Measurements from ENCODE around the gene NRXN3. TPM values are rescaled to one million over a fixed set of nuclear protein-coding genes. Genes with fewer than 3 reads are reported as not detected.

The NRXN3 gene
- total and polyA plus RNA-seq, 2 of the 13 experiments (the other 11 are each of a cell fraction or from before 2014, with no cell fraction given) = 0.03 TPM; not detected in 1

GRCh38 chr14:78412475-78412874 lies 242.3 kb downstream of the NRXN3 start:
- TF ChIP-seq USF2 (IDR thresholded peaks at IDR 0.05; ENCODE audit: low read depth, low read length) (peak; percentile 61), USF2 (CRISPR knock-in tag; IDR thresholded peaks at IDR 0.05; ENCODE audit: borderline replicate concordance) (no peak), RAD51 (IDR thresholded peaks at IDR 0.05; ENCODE audit: borderline replicate concordance) (peak; percentile 81; the same call in 1 of the 2 replicates), POLR2AphosphoS5 (IDR thresholded peaks at IDR 0.05; ENCODE audit: low read depth, low read length) (no peak)
- Histone ChIP-seq H2AFZ (ENCODE audit: low read length) (no peak overlapping the region), H3K36me3 (replicated peaks in 1 of 2; ENCODE audit: control insufficient read depth in 1 of 2, insufficient read depth in 2 of 2, low read length in 2 of 2) (no peaks in the 10 kb centered on the region), H3K9me3 (ENCODE audit: low read length) (no peaks in the 10 kb centered on the region), H3K27ac (ENCODE audit: extremely low read length, insufficient read depth, low read length) (no peak overlapping the region), H3K79me2 (ENCODE audit: insufficient read depth, low read length) (no peaks in the 10 kb centered on the region), H3K4me3 (replicated peaks in 1 of 3; ENCODE audit: insufficient read depth in 1 of 3, low read depth in 2 of 3, low read length in 3 of 3) (no peak overlapping the region), H4K20me1 (ENCODE audit: insufficient read depth, low read length) (no peaks in the 10 kb centered on the region), H3K4me2 (ENCODE audit: low read depth, low read length) (no peak overlapping the region), H3K27me3 (ENCODE audit: control insufficient read depth in 1 of 2, insufficient read depth in 2 of 2, low read length in 2 of 2) (no peaks in the 10 kb centered on the region), H3K4me1 (ENCODE audit: insufficient read depth, low read length) (no peaks in the 10 kb centered on the region), H3K9ac (ENCODE audit: insufficient read depth, low read depth, low read length) (no peak overlapping the region)
- ChIA-PET CTCF (ENCODE audit: low intra/inter-chr PET ratio, low total read pairs) (no interaction called here), POLR2A (no interaction called here)
- intact Hi-C loops (cut with micrococcal nuclease; ENCODE audit: unreplicated experiment) (no loop called here), in situ Hi-C loops (cut with HindIII; ENCODE audit: extremely low pct_ligation_motif_present, low pct_unique_long_range_greater_than_20kb) (no loop called here)
- DNase-seq (ENCODE audit: low spot score) = no peak
- BruUV-seq (replicated peaks) = no TSS peak
- ATAC-seq = no peak
- no peak for FAIRE-seq
- WGBS (ENCODE audit: low lambda C conversion rate) = 2% methylated on average over 3 of the region's 3 CpGs

GRCh38 chr14:78414172-78414571 lies 244.0 kb downstream of the NRXN3 start:
- H3K9ac ChIP-seq (ENCODE audit: insufficient read depth, low read depth, low read length) = no peak overlapping the region
- TF ChIP-seq ZNF569 (CRISPR knock-in tag; IDR thresholded peaks at IDR 0.05; ENCODE audit: borderline replicate concordance) (no peak), HNF4A (CRISPR knock-in tag; IDR thresholded peaks at IDR 0.05) (0 out of 2 replicates have a peak, but pooled peaks have one; percentile 12)
- H3K79me2 ChIP-seq (ENCODE audit: insufficient read depth, low read length) = no peaks in the 10 kb centered on the region
- H2AFZ ChIP-seq (ENCODE audit: low read length) = no peak overlapping the region
- in situ Hi-C loops (cut with HindIII; ENCODE audit: extremely low pct_ligation_motif_present, low pct_unique_long_range_greater_than_20kb) = no loop called here
- no peaks in the 10 kb centered on the region for H3K4me1 ChIP-seq (ENCODE audit: insufficient read depth, low read length)
- no peak for FAIRE-seq
- H3K4me3 ChIP-seq (replicated peaks in 1 of 3; ENCODE audit: insufficient read depth in 1 of 3, low read depth in 2 of 3, low read length in 3 of 3) = no peak overlapping the region
- no peak for DNase-seq (ENCODE audit: low spot score)
- POLR2A ChIA-PET = no interaction called here
- no peak overlapping the region for H3K4me2 ChIP-seq (ENCODE audit: low read depth, low read length)
- intact Hi-C loops (cut with micrococcal nuclease; ENCODE audit: unreplicated experiment) = no loop called here
- no peaks in the 10 kb centered on the region for H3K9me3 ChIP-seq (ENCODE audit: low read length)
- H3K27ac ChIP-seq (ENCODE audit: extremely low read length, insufficient read depth, low read length) = no peak overlapping the region
- ATAC-seq = no peak
- BruUV-seq (replicated peaks) = no TSS peak
- no peaks in the 10 kb centered on the region for H3K27me3 ChIP-seq (ENCODE audit: control insufficient read depth in 1 of 2, insufficient read depth in 2 of 2, low read length in 2 of 2)
- WGBS (ENCODE audit: low lambda C conversion rate) = 0% methylated on average over 3 of the region's 3 CpGs
- CTCF ChIA-PET (ENCODE audit: low intra/inter-chr PET ratio, low total read pairs) = no interaction called here
- H3K36me3 ChIP-seq (replicated peaks in 1 of 2; ENCODE audit: control insufficient read depth in 1 of 2, insufficient read depth in 2 of 2, low read length in 2 of 2) = no peaks in the 10 kb centered on the region
- H4K20me1 ChIP-seq (ENCODE audit: insufficient read depth, low read length) = no peaks in the 10 kb centered on the region

All from HepG2 (cell line).